IMR-90 (cell line): ENCODE results near the gene DVL3.

ENCODE experiments used
- CEBPB ChIP-seq: IDR thresholded peaks from 2 replicates; pipeline ENCODE4 v1.6.1; 2012; ENCODE audit warnings: low read depth, low read length, improper control_type of control experiment
- MXI1 ChIP-seq: IDR thresholded peaks from 2 replicates; pipeline ENCODE4 v1.6.1; 2012; ENCODE audit warnings: low read depth, mild to moderate bottlenecking, low read length, moderate library complexity, borderline replicate concordance
- POLR2A ChIP-seq: IDR thresholded peaks from 2 replicates; pipeline ENCODE4 v1.6.1; 2012; ENCODE audit warnings: mild to moderate bottlenecking, low read depth, low read length
- RCOR1 ChIP-seq: IDR thresholded peaks from 2 replicates; pipeline ENCODE4 v1.6.1; 2012; ENCODE audit warnings: mild to moderate bottlenecking, low read length, improper control_type of control experiment; ENCODE audit not compliant: insufficient replicate concordance
- RFX5 ChIP-seq: IDR thresholded peaks from 2 replicates; pipeline ENCODE4 v1.8.0; 2012; ENCODE audit warnings: low read depth, mild to moderate bottlenecking, low read length, moderate library complexity
- SMC3 ChIP-seq: fragments of 150-350 bp; IDR thresholded peaks from 2 replicates; pipeline ENCODE4 v1.6.1; 2016; ENCODE audit warnings: low read depth, mild to moderate bottlenecking, antibody characterized with exemption, low read length, moderate library complexity
- TF ChIP-seq, protein P1 (sequence below): conservative IDR thresholded peaks from 2 replicates; pipeline ENCODE4 v1.5.1; 2012; ENCODE audit warnings: mild to moderate bottlenecking, low read depth, low read length, improper control_type of control experiment
- TF ChIP-seq, protein P2 (sequence below): fragments of 150-350 bp; IDR thresholded peaks from 2 replicates; pipeline ENCODE4 v1.6.1; 2016; ENCODE audit warnings: low read depth, mild to moderate bottlenecking, low read length, moderate library complexity, borderline replicate concordance
- TF ChIP-seq, protein P3 (sequence below): fragments of 150-350 bp; IDR thresholded peaks from 2 replicates; pipeline ENCODE4 v1.6.1; 2017; ENCODE audit warnings: mild to moderate bottlenecking, antibody characterized with exemption, low read length, low read depth

- TF ChIP-seq, protein P1, sequence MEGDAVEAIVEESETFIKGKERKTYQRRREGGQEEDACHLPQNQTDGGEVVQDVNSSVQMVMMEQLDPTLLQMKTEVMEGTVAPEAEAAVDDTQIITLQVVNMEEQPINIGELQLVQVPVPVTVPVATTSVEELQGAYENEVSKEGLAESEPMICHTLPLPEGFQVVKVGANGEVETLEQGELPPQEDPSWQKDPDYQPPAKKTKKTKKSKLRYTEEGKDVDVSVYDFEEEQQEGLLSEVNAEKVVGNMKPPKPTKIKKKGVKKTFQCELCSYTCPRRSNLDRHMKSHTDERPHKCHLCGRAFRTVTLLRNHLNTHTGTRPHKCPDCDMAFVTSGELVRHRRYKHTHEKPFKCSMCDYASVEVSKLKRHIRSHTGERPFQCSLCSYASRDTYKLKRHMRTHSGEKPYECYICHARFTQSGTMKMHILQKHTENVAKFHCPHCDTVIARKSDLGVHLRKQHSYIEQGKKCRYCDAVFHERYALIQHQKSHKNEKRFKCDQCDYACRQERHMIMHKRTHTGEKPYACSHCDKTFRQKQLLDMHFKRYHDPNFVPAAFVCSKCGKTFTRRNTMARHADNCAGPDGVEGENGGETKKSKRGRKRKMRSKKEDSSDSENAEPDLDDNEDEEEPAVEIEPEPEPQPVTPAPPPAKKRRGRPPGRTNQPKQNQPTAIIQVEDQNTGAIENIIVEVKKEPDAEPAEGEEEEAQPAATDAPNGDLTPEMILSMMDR: no peak
- no peak for TF ChIP-seq SMC3
- no peak for TF ChIP-seq CEBPB
- TF ChIP-seq, protein P2, sequence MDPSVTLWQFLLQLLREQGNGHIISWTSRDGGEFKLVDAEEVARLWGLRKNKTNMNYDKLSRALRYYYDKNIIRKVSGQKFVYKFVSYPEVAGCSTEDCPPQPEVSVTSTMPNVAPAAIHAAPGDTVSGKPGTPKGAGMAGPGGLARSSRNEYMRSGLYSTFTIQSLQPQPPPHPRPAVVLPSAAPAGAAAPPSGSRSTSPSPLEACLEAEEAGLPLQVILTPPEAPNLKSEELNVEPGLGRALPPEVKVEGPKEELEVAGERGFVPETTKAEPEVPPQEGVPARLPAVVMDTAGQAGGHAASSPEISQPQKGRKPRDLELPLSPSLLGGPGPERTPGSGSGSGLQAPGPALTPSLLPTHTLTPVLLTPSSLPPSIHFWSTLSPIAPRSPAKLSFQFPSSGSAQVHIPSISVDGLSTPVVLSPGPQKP: no peak
- peak; percentile 65; the same call in 1 of the 2 replicates for TF ChIP-seq POLR2A
- TF ChIP-seq, protein P3, sequence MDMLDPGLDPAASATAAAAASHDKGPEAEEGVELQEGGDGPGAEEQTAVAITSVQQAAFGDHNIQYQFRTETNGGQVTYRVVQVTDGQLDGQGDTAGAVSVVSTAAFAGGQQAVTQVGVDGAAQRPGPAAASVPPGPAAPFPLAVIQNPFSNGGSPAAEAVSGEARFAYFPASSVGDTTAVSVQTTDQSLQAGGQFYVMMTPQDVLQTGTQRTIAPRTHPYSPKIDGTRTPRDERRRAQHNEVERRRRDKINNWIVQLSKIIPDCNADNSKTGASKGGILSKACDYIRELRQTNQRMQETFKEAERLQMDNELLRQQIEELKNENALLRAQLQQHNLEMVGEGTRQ: no peak
- TF ChIP-seq RFX5: no peak
- TF ChIP-seq MXI1: no peak; the same call in 1 of the 2 replicates
- TF ChIP-seq RCOR1: no peak
These were observed 19.7 kb downstream of the DVL3 start, which contains the start of gene AP2M1 for GRCh38 chr3:184174646-184175492.
